Glutamatergic neuron (in vitro differentiated cells): ENCODE data around the gene DCP1B. TPM values are rescaled to one million over a fixed set of nuclear protein-coding genes. Genes with fewer than 3 reads are reported as not detected.

Experiments
- DNase-seq: peaks from one replicate; pipeline ENCODE4 v3.0.0; 2022
- H3K27ac Mint-ChIP-seq: one replicate; pipeline ENCODE4 v1.8.0; 2020; ENCODE audit warnings: mild to moderate bottlenecking, mixed read lengths, inconsistent platforms; ENCODE audit not compliant: unreplicated experiment
- H3K27me3 Mint-ChIP-seq: one replicate; pipeline ENCODE4 v1.8.0; 2020; ENCODE audit warnings: mild to moderate bottlenecking, moderate library complexity, mixed read lengths, inconsistent platforms; ENCODE audit not compliant: unreplicated experiment
- H3K36me3 Mint-ChIP-seq: one replicate; pipeline ENCODE4 v1.8.0; 2020; ENCODE audit warnings: mild to moderate bottlenecking, mixed read lengths, inconsistent platforms; ENCODE audit not compliant: unreplicated experiment
- H3K4me1 Mint-ChIP-seq: one replicate; pipeline ENCODE4 v1.8.0; 2020; ENCODE audit warnings: mild to moderate bottlenecking, low read depth, mixed read lengths, inconsistent platforms; ENCODE audit not compliant: unreplicated experiment
- H3K4me3 Mint-ChIP-seq: one replicate; pipeline ENCODE4 v1.8.0; 2020; ENCODE audit warnings: mild to moderate bottlenecking, mixed read lengths, inconsistent platforms; ENCODE audit not compliant: unreplicated experiment
- H3K9me3 Mint-ChIP-seq: one replicate; pipeline ENCODE4 v1.8.0; 2020; ENCODE audit warnings: mild to moderate bottlenecking, moderate library complexity, mixed read lengths, inconsistent platforms; ENCODE audit not compliant: unreplicated experiment
- total RNA-seq: library from RNA; stranded (reverse); fragmentation: NEBNext Ultra II Directional; extraction: Animal tissue kit (Norgen Biotek cat#: 25700); gene quantifications from one replicate; pipeline ENCODE4 v1.2.1, GENCODE V29; 2021; ENCODE audit not compliant: unreplicated experiment
- TF ChIP-seq, protein P1 (sequence below): fragments of 200-600 bp; sonication (generic); IDR thresholded peaks from one replicate; pipeline ENCODE4 v1.5.0; 2021; ENCODE audit not compliant: partially characterized antibody, unreplicated experiment

DCP1B gene
- total RNA-seq, 1 donor from 2014 or later: 14.2 TPM

DNA sequence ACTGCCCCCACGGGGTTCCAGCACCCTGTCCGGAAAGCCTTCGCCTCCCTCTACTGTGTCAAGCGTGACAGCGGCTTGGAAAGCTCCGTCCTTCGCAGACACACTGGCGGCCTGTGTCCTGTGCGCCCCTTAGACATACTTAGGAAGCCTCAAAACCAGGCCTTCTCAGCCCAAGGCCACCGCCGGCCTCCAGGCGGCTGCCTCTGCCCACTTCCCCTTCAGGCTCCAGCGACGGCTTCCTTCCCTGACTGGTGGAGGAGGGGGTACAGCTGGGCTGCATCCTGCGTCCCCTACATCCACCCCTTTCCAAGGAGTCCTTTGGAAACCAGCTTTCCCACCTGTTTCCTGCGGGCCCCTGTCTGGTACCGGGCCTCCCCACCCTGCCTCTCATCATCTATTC is 83.3 kb downstream of the DCP1B start:
- peaks cover 16% of the 10 kb centered on the region for H3K9me3 Mint-ChIP-seq
- H3K27me3 Mint-ChIP-seq: peaks cover 9% of the 10 kb centered on the region
- no peak overlapping the region for H3K4me3 Mint-ChIP-seq
- DNase-seq: no peak
- peaks cover 17% of the 10 kb centered on the region for H3K4me1 Mint-ChIP-seq
- peaks cover 5% of the 10 kb centered on the region for H3K36me3 Mint-ChIP-seq
- no peak overlapping the region for H3K27ac Mint-ChIP-seq
- TF ChIP-seq, protein P1, sequence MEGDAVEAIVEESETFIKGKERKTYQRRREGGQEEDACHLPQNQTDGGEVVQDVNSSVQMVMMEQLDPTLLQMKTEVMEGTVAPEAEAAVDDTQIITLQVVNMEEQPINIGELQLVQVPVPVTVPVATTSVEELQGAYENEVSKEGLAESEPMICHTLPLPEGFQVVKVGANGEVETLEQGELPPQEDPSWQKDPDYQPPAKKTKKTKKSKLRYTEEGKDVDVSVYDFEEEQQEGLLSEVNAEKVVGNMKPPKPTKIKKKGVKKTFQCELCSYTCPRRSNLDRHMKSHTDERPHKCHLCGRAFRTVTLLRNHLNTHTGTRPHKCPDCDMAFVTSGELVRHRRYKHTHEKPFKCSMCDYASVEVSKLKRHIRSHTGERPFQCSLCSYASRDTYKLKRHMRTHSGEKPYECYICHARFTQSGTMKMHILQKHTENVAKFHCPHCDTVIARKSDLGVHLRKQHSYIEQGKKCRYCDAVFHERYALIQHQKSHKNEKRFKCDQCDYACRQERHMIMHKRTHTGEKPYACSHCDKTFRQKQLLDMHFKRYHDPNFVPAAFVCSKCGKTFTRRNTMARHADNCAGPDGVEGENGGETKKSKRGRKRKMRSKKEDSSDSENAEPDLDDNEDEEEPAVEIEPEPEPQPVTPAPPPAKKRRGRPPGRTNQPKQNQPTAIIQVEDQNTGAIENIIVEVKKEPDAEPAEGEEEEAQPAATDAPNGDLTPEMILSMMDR: no peak

DNA sequence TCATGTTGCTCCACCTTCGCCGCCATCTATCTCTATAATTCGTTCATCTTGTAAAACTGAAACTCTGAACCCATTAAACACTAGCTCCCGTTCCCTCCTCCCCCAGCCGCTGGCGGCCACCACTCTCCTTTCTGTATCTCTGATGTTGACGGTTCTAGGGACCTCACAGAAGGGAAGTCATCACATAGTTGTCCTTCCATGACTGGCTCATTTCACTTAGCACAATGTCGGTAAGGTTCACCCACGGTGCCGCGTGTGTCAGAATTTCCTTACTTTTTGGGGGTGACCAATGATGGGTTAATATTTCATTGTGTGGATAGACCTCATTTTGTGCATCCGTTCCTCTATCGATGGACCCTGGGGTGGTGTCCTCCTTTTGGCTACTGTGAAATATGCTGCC is 83.8 kb downstream of the DCP1B start:
- Mint-ChIP-seq H3K27me3 (peaks cover 9% of the 10 kb centered on the region), H3K36me3 (peaks cover 5% of the 10 kb centered on the region), H3K4me3 (no peak overlapping the region), H3K9me3 (peaks cover 16% of the 10 kb centered on the region), H3K27ac (no peak overlapping the region), H3K4me1 (peaks cover 20% of the 10 kb centered on the region)
- TF ChIP-seq, protein P1: no peak
- DNase-seq: no peak

DNA sequence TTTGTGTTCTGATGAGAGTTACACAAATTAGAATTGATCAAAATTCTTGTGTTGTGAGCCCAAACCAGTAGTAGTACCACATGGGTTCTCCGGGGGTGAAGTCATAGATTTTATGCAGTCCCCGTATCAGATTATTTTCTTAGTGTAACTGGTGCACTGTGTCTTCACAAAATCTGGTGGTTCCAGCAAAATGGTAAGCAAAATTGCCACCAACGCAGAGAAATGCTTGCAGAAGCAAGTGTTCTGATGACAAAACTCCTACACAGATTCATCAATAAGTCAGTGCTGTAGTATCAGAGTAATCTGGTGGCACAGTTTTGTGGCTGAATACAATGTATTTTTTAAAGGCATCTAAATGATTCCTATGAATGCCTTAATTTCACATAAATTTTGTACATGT is 84.5 kb downstream of the DCP1B start:
- Mint-ChIP-seq H3K4me3 (no peak overlapping the region), H3K9me3 (peaks cover 11% of the 10 kb centered on the region), H3K4me1 (peaks cover 19% of the 10 kb centered on the region), H3K27me3 (peaks cover 11% of the 10 kb centered on the region), H3K27ac (no peak overlapping the region), H3K36me3 (peaks cover 5% of the 10 kb centered on the region)
- TF ChIP-seq, protein P1: no peak
- no peak for DNase-seq

DNA sequence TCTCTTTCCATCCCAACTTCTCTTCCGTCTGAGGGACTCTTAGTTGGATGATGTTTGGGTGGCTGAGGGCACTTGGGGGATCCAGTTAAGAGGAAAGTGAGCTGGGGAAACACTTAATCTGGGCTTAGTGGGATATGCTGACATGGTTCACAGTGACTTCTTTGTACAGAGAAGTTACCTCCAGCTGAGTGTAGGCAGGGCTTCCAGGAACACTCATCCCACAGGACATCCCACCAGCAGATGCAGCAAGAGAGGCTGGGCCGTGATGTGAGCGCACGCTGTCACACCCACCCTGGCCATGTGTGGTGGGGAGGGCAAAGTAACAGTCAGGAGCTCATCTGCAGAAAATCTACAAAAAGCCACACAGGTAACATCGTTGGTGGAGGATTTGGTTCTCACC is 85.0 kb downstream of the DCP1B start:
- H3K36me3 Mint-ChIP-seq: peaks cover 5% of the 10 kb centered on the region
- peaks cover 7% of the 10 kb centered on the region for H3K27me3 Mint-ChIP-seq
- TF ChIP-seq, protein P1: no peak
- H3K27ac Mint-ChIP-seq: no peak overlapping the region
- no peak for DNase-seq
- H3K4me3 Mint-ChIP-seq: no peak overlapping the region
- H3K9me3 Mint-ChIP-seq: peaks cover 7% of the 10 kb centered on the region
- H3K4me1 Mint-ChIP-seq: peaks cover 17% of the 10 kb centered on the region

DNA sequence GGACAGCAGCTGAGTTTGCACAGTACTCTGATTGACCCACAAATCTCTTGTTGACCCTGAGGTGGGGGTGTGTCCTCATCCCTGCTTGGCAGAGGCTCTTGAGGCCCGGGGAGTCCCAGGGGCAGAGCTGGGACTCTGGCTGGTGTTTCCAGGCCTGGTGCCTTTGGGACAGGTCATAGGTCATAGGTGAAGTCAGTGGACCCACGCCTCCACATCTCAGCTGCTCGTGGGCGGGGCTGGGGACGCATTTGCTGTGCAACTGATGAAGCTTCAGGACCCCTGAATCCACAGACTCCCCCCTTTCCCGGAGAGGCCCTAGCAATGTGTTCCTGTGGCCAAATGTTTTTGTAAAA is 85.4 kb downstream of the DCP1B start:
- Mint-ChIP-seq H3K4me1 (peaks cover 19% of the 10 kb centered on the region), H3K36me3 (peaks cover 5% of the 10 kb centered on the region), H3K9me3 (peaks cover 6% of the 10 kb centered on the region), H3K27me3 (peaks cover 7% of the 10 kb centered on the region), H3K27ac (no peak overlapping the region), H3K4me3 (no peak overlapping the region)
- TF ChIP-seq, protein P1: no peak
- no peak for DNase-seq
